Kidney (tissue), 14 donors: ENCODE data around the gene PSEN1. TPM values are rescaled to one million over a fixed set of nuclear protein-coding genes. Genes with fewer than 3 reads are reported as not detected.

Source experiments
- DNase-seq, 5 donors: peaks; one replicate each; pipeline ENCODE4 v3.0.0-alpha.2; 2013 to 2020
- FAIRE-seq: peaks from 2 replicates; lab custom pipeline; 2012; peaks lifted over from hg19 to GRCh38; lab: Jason Lieb, UNC
- H3K27ac ChIP-seq, 2 donors: one replicate each; pipeline ENCODE4 v1.7.0; 2013; ENCODE audit warnings: low read depth in 2 of 2, low read length in 2 of 2, inconsistent platforms in 1 of 2
- H3K27me3 ChIP-seq: one replicate; pipeline ENCODE4 v1.7.1; 2013; ENCODE audit warnings: low read length, inconsistent platforms; ENCODE audit not compliant: control insufficient read depth, insufficient read depth
- H3K36me3 ChIP-seq, 3 donors: one replicate each; pipeline versions ENCODE4 v1.7.0 to v1.7.1; 2013; ENCODE audit warnings: low read length in 3 of 3, control low read depth in 1 of 3, inconsistent platforms in 1 of 3; ENCODE audit not compliant: insufficient read depth in 3 of 3, control insufficient read depth in 2 of 3
- H3K4me1 ChIP-seq, 3 donors: one replicate each; pipeline versions ENCODE4 v1.7.0 to v1.7.1; 2013; ENCODE audit warnings: low read length in 3 of 3, inconsistent platforms in 1 of 3, low read depth in 1 of 3; ENCODE audit not compliant: control insufficient read depth in 2 of 3, insufficient read depth in 2 of 3
- H3K4me3 ChIP-seq, 3 donors: one replicate each; pipeline versions ENCODE4 v1.7.0 to v1.8.1; 2013; ENCODE audit warnings: low read length in 3 of 3, control low read depth in 1 of 3, inconsistent platforms in 1 of 3
- H3K9ac ChIP-seq, 3 donors: one replicate each; pipeline versions ENCODE4 v1.7.0 to v1.7.1; 2013; ENCODE audit warnings: low read length in 3 of 3, control low read depth in 1 of 3, inconsistent platforms in 1 of 3
- H3K9me3 ChIP-seq, 3 donors: one replicate each; pipeline versions ENCODE4 v1.7.0 to v1.7.1; 2013; ENCODE audit warnings: low read length in 3 of 3, control low read depth in 1 of 3, inconsistent platforms in 1 of 3; ENCODE audit not compliant: control insufficient read depth in 2 of 3, insufficient read depth in 1 of 3
- intact Hi-C: fragments of 100-400 bp; cut with DNase I; formaldehyde crosslinking; loops from one replicate; pipeline ENCODE4 v1.11.1; 2022
- polyA plus RNA-seq: library from polyadenylated mRNA; stranded (reverse); fragments of 350-450 nt; fragmentation: Illumina TruSeq; extraction: RNeasy Lipid Tissue Mini Kit (QIAGEN cat#74804); gene quantifications from one replicate; pipeline ENCODE4 v1.2.3, GENCODE V29; 2014; ENCODE audit warnings: low read depth, low replicate concordance; ENCODE audit not compliant: insufficient read depth
- total RNA-seq: library from RNA; stranded (reverse); fragmentation: NEBNext Ultra II Directional; extraction: Animal tissue kit (Norgen Biotek cat#: 25700); gene quantifications from one replicate; pipeline ENCODE4 v1.2.1, GENCODE V29; 2021
- TF ChIP-seq, protein P1 (sequence below): IDR thresholded peaks from 3 replicates; pipeline ENCODE4 v1.5.1; 2012; ENCODE audit warnings: mild to moderate bottlenecking, moderate library complexity, borderline replicate concordance; ENCODE audit not compliant: insufficient read depth; ENCODE audit errors: extremely low read depth
- donor health status: control.
- donor health status: control.
- donor health status: control.
- donor health status: control.
- donor health status: control.
- donor health status: DM: yes; HTN: yes; CAD: no.
- donor health status: Normal renal cell carcinoma (clear cell type).

PSEN1 gene
- total and polyA plus RNA-seq, 2 donors from 2014 or later = 33.5 to 68.6 TPM

DNA sequence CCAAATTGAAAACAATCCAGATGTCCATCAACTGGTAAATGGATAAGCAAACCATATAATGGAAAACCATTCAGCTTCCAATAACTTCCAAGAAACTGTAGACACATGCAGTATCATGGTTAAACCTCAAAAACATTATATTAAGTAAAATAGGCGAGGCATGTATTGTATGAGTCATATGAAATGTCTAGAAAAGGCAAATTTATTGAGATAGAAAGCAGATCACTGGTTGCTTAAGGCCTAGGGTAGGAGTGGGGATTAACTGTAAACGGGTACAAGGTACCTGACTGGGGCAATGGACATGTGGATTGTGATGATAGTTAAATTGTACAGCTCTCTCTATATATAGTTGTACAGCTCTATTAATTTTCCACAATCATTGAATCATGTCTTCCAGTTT, 79.7 kb downstream of the PSEN1 start:
- no peak overlapping the region for H3K27ac ChIP-seq
- no peaks in the 10 kb centered on the region for H3K27me3 ChIP-seq
- H3K9me3 ChIP-seq = no peaks in the 10 kb centered on the region
- TF ChIP-seq, protein P1, sequence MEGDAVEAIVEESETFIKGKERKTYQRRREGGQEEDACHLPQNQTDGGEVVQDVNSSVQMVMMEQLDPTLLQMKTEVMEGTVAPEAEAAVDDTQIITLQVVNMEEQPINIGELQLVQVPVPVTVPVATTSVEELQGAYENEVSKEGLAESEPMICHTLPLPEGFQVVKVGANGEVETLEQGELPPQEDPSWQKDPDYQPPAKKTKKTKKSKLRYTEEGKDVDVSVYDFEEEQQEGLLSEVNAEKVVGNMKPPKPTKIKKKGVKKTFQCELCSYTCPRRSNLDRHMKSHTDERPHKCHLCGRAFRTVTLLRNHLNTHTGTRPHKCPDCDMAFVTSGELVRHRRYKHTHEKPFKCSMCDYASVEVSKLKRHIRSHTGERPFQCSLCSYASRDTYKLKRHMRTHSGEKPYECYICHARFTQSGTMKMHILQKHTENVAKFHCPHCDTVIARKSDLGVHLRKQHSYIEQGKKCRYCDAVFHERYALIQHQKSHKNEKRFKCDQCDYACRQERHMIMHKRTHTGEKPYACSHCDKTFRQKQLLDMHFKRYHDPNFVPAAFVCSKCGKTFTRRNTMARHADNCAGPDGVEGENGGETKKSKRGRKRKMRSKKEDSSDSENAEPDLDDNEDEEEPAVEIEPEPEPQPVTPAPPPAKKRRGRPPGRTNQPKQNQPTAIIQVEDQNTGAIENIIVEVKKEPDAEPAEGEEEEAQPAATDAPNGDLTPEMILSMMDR = no peak
- H3K36me3 ChIP-seq = peaks cover 2 to 20% (median 19%) of the 10 kb centered on the region in 3 donors
- H3K9ac ChIP-seq = no peak overlapping the region
- H3K4me3 ChIP-seq = no peak overlapping the region
- no peaks in the 10 kb centered on the region for H3K4me1 ChIP-seq
- FAIRE-seq (no peak), DNase-seq (no peak)
- intact Hi-C loops = no loop called here

DNA sequence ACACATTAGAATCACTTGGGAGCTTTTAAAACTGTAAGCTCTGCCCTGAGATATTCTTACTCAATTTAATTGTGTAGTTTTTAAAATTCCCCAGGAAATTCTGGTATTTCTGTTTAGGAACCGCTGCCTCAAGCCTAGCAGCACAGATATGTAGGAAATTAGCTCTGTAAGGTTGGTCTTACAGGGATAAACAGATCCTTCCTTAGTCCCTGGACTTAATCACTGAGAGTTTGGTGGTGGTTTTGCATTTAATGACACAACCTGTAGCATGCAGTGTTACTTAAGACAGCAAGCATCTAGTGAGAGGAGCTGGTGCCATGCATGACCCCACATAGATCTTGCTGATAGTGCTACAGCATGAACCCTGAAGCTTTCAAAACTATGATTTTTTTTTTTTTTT, 81.1 kb downstream of the PSEN1 start:
- no peaks in the 10 kb centered on the region for H3K4me1 ChIP-seq
- DNase-seq (no peak), FAIRE-seq (no peak)
- H3K9ac ChIP-seq = no peak overlapping the region
- intact Hi-C loops = no loop called here
- H3K9me3 ChIP-seq = no peaks in the 10 kb centered on the region
- H3K27ac ChIP-seq = no peak overlapping the region
- no peaks in the 10 kb centered on the region for H3K27me3 ChIP-seq
- no peak overlapping the region for H3K4me3 ChIP-seq
- TF ChIP-seq, protein P1 = no peak
- H3K36me3 ChIP-seq = peaks cover 5 to 20% (median 17%) of the 10 kb centered on the region in 3 donors

DNA sequence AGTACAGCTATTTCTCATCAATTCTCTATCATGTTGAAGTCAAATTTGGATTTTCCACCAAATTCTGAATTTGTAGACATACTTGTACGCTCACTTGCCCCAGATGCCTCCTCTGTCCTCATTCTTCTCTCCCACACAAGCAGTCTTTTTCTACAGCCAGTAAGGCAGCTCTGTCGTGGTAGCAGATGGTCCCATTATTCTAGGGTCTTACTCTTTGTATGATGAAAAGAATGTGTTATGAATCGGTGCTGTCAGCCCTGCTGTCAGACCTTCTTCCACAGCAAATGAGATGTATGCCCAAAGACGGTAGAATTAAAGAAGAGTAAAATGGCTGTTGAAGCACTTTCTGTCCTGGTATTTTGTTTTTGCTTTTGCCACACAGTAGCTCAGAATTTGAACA, 83.8 kb downstream of the PSEN1 start:
- TF ChIP-seq, protein P1 = no peak
- DNase-seq (no peak), FAIRE-seq (no peak)
- H3K36me3 ChIP-seq = peaks cover 5 to 20% (median 11%) of the 10 kb centered on the region in 3 donors
- H3K27me3 ChIP-seq = no peaks in the 10 kb centered on the region
- H3K4me1 ChIP-seq = no peaks in the 10 kb centered on the region
- intact Hi-C loops = no loop called here
- no peak overlapping the region for H3K27ac ChIP-seq
- H3K9me3 ChIP-seq = no peaks in the 10 kb centered on the region
- no peak overlapping the region for H3K9ac ChIP-seq
- no peak overlapping the region for H3K4me3 ChIP-seq

DNA sequence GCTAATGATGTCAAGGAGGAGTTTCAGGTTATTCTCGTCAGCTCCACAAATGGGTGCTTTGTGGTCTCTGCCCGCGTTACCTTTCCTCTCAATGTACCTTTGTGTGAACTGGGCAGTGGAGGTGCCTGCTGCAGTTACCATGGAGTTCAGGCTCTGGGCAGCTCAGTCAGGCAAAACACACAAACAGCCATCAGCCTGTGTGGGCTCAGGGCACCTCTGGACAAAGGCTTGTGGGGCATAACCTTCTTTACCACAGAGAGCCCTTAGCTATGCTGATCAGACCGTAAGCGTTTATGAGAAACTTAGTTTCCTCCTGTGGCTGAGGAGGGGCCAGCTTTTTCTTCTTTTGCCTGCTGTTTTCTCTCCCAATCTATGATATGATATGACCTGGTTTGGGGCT, 84.3 kb downstream of the PSEN1 start:
- no peak overlapping the region for H3K27ac ChIP-seq
- intact Hi-C loops = no loop called here
- FAIRE-seq (no peak), DNase-seq (no peak)
- no peak overlapping the region for H3K4me3 ChIP-seq
- no peaks in the 10 kb centered on the region for H3K4me1 ChIP-seq
- H3K9ac ChIP-seq = no peak overlapping the region
- TF ChIP-seq, protein P1 = no peak
- H3K36me3 ChIP-seq = peaks cover 5 to 20% (median 11%) of the 10 kb centered on the region in 3 donors
- no peaks in the 10 kb centered on the region for H3K27me3 ChIP-seq
- no peaks in the 10 kb centered on the region for H3K9me3 ChIP-seq
